HepG2 (cell line): ENCODE results near the gene KDM4B. TPM values are rescaled to one million over a fixed set of nuclear protein-coding genes. Genes with fewer than 3 reads are reported as not detected.

Experiments
- CCDC6 ChIP-seq: sonication (generic); formaldehyde crosslinking; IDR thresholded peaks from 2 replicates; pipeline ENCODE4 v1.8.1; 2022; ENCODE audit warnings: mild to moderate bottlenecking, missing genetic modification reagents, moderate library complexity
- ERF ChIP-seq: IDR thresholded peaks from 2 replicates; pipeline ENCODE4 v1.6.1; 2018; ENCODE audit warnings: missing biosample characterization, missing genetic modification reagents
- HMGA1 ChIP-seq: sonication (generic); formaldehyde crosslinking; conservative IDR thresholded peaks from 2 replicates; pipeline ENCODE4 v1.4.0; 2020; ENCODE audit warnings: missing genetic modification reagents
- POLR2G ChIP-seq: fragments of 200-400 bp; formaldehyde crosslinking; IDR thresholded peaks from 2 replicates; pipeline ENCODE4 v1.6.1; 2018; ENCODE audit warnings: mild to moderate bottlenecking, low read depth, low read length, moderate library complexity
- RBM39 ChIP-seq: fragments of 200-400 bp; formaldehyde crosslinking; IDR thresholded peaks from one replicate; pipeline ENCODE4 v1.6.1; 2018; ENCODE audit warnings: antibody characterized with exemption, mild to moderate bottlenecking, low read depth, low read length; ENCODE audit not compliant: poor library complexity, severe bottlenecking
- ZNF550 ChIP-seq: sonication (generic); formaldehyde crosslinking; IDR thresholded peaks from 2 replicates; pipeline ENCODE4 v1.4.0; 2020; ENCODE audit warnings: mild to moderate bottlenecking, missing genetic modification reagents, borderline replicate concordance
- polyA plus RNA-seq, 8 experiments: library from polyadenylated mRNA; depleted of rRNA in 3 of 8; stranded (reverse) in 7 of 8; unstranded in 1 of 8; fragments of >200 nt; fragmentation: Illumina TruSeq in 4 of 8; extraction: Trizol in 4 of 8; gene quantifications; 2 replicates each; pipeline versions ENCODE4 v1.2.1 to v1.2.3, GENCODE V29; 2011 to 2016; ENCODE audit warnings: low read depth in 4 of 8, missing spikeins in 1 of 8, mixed read lengths in 1 of 8; ENCODE audit not compliant: insufficient read depth in 1 of 8
- total RNA-seq, 5 experiments: library from RNA; depleted of rRNA; stranded (reverse); fragments of >200 nt; fragmentation: Illumina TruSeq; extraction: Trizol; gene quantifications; 2 replicates each; pipeline ENCODE4 v1.2.3, GENCODE V29; 2016; ENCODE audit warnings: low read depth in 1 of 5
- TF ChIP-seq, protein P1 (sequence below): sonication (generic); formaldehyde crosslinking; IDR thresholded peaks from 2 replicates; pipeline ENCODE4 v1.9.0; 2022; ENCODE audit warnings: missing genetic modification reagents, mild to moderate bottlenecking, borderline replicate concordance
- TF ChIP-seq, protein P2 (sequence below): sonication (generic); formaldehyde crosslinking; IDR thresholded peaks from 2 replicates; pipeline ENCODE4 v1.4.0; 2020; ENCODE audit warnings: missing genetic modification reagents, borderline replicate concordance
- TF ChIP-seq, protein P3 (sequence below): sonication (generic); formaldehyde crosslinking; conservative IDR thresholded peaks from 2 replicates; pipeline ENCODE4 v1.5.0; 2020; ENCODE audit warnings: missing genetic modification reagents
- TF ChIP-seq, protein P4 (sequence below): sonication (generic); formaldehyde crosslinking; IDR thresholded peaks from 2 replicates; pipeline ENCODE4 v1.5.0; 2020; ENCODE audit warnings: mild to moderate bottlenecking, missing genetic modification reagents
- TF ChIP-seq, protein P5 (sequence below): sonication (generic); formaldehyde crosslinking; IDR thresholded peaks from 2 replicates; pipeline ENCODE4 v1.5.0; 2020; ENCODE audit warnings: mild to moderate bottlenecking, missing genetic modification reagents, moderate library complexity

The KDM4B gene
- total and polyA plus RNA-seq, 2 of the 13 experiments (the other 11 are each of a cell fraction or from before 2014, with no cell fraction given) = 4.9 to 14.6 TPM

DNA sequence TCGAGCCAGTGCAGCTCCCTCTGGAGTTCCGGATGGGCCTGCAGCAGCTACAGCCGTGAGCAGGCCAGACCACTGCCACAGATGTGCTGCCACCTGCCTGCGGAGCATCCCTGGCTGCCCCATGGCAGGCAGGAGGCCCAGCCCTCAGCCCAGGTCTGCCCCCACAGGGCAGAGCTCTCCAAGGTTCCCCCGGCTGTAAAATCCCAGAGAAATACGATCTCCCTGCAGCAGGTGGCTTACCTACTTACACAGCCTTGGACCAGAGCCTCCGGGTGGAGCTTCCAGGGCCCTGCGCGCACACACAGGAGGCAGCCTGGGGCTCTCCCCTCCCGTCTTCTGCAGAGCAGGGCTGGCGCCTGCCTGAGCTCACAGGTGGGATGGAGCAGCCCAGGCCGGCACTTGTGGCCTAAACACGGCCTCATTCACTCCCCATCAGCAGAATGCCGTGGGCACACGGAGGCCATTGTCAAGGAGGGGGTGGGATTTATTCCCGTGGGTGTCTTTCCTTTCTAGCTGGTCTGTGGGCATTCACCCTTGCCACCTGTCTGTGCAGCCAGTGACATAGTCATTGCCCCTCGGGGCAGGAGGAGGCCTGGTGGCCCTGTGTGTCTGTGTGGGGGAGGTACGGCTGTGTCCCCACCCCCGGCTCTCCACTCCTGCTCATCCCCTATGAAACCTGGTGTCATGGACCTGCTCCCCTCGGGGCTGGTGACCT is 118.0 kb downstream of the KDM4B start (continued):
- TF ChIP-seq, protein P1, sequence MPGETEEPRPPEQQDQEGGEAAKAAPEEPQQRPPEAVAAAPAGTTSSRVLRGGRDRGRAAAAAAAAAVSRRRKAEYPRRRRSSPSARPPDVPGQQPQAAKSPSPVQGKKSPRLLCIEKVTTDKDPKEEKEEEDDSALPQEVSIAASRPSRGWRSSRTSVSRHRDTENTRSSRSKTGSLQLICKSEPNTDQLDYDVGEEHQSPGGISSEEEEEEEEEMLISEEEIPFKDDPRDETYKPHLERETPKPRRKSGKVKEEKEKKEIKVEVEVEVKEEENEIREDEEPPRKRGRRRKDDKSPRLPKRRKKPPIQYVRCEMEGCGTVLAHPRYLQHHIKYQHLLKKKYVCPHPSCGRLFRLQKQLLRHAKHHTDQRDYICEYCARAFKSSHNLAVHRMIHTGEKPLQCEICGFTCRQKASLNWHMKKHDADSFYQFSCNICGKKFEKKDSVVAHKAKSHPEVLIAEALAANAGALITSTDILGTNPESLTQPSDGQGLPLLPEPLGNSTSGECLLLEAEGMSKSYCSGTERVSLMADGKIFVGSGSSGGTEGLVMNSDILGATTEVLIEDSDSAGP (CRISPR knock-in tag) = 0 out of 2 replicates have a peak, but pooled peaks have one; percentile 8
- no peak for TF ChIP-seq ZNF550 (CRISPR knock-in tag)
- no peak for TF ChIP-seq RBM39
- TF ChIP-seq, protein P2, sequence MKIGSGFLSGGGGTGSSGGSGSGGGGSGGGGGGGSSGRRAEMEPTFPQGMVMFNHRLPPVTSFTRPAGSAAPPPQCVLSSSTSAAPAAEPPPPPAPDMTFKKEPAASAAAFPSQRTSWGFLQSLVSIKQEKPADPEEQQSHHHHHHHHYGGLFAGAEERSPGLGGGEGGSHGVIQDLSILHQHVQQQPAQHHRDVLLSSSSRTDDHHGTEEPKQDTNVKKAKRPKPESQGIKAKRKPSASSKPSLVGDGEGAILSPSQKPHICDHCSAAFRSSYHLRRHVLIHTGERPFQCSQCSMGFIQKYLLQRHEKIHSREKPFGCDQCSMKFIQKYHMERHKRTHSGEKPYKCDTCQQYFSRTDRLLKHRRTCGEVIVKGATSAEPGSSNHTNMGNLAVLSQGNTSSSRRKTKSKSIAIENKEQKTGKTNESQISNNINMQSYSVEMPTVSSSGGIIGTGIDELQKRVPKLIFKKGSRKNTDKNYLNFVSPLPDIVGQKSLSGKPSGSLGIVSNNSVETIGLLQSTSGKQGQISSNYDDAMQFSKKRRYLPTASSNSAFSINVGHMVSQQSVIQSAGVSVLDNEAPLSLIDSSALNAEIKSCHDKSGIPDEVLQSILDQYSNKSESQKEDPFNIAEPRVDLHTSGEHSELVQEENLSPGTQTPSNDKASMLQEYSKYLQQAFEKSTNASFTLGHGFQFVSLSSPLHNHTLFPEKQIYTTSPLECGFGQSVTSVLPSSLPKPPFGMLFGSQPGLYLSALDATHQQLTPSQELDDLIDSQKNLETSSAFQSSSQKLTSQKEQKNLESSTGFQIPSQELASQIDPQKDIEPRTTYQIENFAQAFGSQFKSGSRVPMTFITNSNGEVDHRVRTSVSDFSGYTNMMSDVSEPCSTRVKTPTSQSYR = 0 out of 2 replicates have a peak, but pooled peaks have one; percentile 12
- no peak for TF ChIP-seq CCDC6 (CRISPR knock-in tag)
- TF ChIP-seq, protein P3, sequence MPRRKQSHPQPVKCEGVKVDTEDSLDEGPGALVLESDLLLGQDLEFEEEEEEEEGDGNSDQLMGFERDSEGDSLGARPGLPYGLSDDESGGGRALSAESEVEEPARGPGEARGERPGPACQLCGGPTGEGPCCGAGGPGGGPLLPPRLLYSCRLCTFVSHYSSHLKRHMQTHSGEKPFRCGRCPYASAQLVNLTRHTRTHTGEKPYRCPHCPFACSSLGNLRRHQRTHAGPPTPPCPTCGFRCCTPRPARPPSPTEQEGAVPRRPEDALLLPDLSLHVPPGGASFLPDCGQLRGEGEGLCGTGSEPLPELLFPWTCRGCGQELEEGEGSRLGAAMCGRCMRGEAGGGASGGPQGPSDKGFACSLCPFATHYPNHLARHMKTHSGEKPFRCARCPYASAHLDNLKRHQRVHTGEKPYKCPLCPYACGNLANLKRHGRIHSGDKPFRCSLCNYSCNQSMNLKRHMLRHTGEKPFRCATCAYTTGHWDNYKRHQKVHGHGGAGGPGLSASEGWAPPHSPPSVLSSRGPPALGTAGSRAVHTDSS (CRISPR knock-in tag) = no peak
- TF ChIP-seq, protein P4, sequence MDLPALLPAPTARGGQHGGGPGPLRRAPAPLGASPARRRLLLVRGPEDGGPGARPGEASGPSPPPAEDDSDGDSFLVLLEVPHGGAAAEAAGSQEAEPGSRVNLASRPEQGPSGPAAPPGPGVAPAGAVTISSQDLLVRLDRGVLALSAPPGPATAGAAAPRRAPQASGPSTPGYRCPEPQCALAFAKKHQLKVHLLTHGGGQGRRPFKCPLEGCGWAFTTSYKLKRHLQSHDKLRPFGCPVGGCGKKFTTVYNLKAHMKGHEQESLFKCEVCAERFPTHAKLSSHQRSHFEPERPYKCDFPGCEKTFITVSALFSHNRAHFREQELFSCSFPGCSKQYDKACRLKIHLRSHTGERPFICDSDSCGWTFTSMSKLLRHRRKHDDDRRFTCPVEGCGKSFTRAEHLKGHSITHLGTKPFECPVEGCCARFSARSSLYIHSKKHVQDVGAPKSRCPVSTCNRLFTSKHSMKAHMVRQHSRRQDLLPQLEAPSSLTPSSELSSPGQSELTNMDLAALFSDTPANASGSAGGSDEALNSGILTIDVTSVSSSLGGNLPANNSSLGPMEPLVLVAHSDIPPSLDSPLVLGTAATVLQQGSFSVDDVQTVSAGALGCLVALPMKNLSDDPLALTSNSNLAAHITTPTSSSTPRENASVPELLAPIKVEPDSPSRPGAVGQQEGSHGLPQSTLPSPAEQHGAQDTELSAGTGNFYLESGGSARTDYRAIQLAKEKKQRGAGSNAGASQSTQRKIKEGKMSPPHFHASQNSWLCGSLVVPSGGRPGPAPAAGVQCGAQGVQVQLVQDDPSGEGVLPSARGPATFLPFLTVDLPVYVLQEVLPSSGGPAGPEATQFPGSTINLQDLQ = no peak
- TF ChIP-seq, protein P5, sequence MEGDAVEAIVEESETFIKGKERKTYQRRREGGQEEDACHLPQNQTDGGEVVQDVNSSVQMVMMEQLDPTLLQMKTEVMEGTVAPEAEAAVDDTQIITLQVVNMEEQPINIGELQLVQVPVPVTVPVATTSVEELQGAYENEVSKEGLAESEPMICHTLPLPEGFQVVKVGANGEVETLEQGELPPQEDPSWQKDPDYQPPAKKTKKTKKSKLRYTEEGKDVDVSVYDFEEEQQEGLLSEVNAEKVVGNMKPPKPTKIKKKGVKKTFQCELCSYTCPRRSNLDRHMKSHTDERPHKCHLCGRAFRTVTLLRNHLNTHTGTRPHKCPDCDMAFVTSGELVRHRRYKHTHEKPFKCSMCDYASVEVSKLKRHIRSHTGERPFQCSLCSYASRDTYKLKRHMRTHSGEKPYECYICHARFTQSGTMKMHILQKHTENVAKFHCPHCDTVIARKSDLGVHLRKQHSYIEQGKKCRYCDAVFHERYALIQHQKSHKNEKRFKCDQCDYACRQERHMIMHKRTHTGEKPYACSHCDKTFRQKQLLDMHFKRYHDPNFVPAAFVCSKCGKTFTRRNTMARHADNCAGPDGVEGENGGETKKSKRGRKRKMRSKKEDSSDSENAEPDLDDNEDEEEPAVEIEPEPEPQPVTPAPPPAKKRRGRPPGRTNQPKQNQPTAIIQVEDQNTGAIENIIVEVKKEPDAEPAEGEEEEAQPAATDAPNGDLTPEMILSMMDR (CRISPR knock-in tag) = peak; percentile 14; the same call in 1 of the 2 replicates
- TF ChIP-seq POLR2G = no peak
- TF ChIP-seq ERF = no peak
- no peak for TF ChIP-seq HMGA1 (CRISPR knock-in tag)
